ENCODE measurements around the gene CTNND2.
"Not testable (repeated sequence)": the region's sequence is repeated elsewhere in the genome, so short reads cannot be mapped to it uniquely, and the experiment has no call there.

The CTNND2 gene

GRCh38 chr5:11075035-11075805, 829.0 kb downstream of the CTNND2 start:
- TF ChIP-seq CTCF (IDR thresholded peaks at IDR 0.05; ENCODE audit: low read length, missing control alignments): no peak
- no peak overlapping the region for H3K4me3 ChIP-seq (replicated peaks; ENCODE audit: low read depth, low read length)
- no peak for DNase-seq (ENCODE audit: low read depth)

DNA sequence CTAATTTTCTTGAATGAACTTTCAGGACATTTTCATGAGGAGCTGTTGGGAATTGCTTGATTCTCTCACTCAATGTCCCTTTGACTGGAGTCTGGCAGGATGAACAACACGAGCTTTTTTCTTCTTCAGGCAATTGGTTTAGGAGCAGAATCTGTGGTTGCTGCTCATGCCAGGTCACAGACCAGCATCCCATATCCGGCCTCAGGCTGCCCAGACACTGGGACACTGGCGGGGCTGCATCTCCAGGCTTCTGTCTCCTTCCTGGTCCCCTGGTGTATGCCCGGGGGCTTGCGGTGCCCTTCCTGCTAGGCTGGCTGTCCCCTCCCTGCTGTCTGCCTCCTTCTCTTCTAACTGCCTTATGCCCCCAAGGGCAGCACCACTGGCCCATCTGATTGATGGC, 831.7 kb downstream of the CTNND2 start:
- TF ChIP-seq CTCF (IDR thresholded peaks at IDR 0.05; ENCODE audit: low read length, missing control alignments): no peak
- DNase-seq (ENCODE audit: low read depth): no peak
- no peak overlapping the region for H3K4me3 ChIP-seq (replicated peaks; ENCODE audit: low read depth, low read length)

DNA sequence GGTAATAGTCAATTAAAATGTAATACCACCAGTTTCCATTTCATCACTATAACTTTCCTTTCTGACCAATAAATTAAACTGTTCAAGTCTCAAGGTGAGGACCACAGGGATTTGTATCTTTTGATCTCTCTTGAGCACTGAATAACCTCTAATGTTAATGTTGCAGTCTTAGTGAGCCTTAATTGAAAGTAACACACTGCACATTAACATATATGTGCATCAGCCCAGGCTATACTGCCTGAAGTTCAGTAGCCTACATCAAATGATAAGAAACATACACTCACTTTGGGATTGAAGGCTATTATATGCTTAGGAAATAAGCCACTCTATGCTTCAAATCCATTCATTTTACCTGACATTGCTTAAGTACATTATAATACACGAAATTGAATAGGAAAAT, 832.2 kb downstream of the CTNND2 start:
- DNase-seq (ENCODE audit: low read depth): no peak
- TF ChIP-seq CTCF (IDR thresholded peaks at IDR 0.05; ENCODE audit: low read length, missing control alignments): no peak
- no peak overlapping the region for H3K4me3 ChIP-seq (replicated peaks; ENCODE audit: low read depth, low read length)

GRCh38 chr5:11069041-11069440, 835.2 kb downstream of the CTNND2 start:
- no peak overlapping the region for H3K4me3 ChIP-seq (replicated peaks; ENCODE audit: low read depth, low read length)
- TF ChIP-seq CTCF (IDR thresholded peaks at IDR 0.05; ENCODE audit: low read length, missing control alignments): no peak
- no peak for DNase-seq (ENCODE audit: low read depth)

- H3K4me3 ChIP-seq (replicated peaks; ENCODE audit: low read depth, low read length): not testable (repeated sequence)
Observed at GRCh38 chr5:11065723-11066122, 838.5 kb downstream of the CTNND2 start.

DNA sequence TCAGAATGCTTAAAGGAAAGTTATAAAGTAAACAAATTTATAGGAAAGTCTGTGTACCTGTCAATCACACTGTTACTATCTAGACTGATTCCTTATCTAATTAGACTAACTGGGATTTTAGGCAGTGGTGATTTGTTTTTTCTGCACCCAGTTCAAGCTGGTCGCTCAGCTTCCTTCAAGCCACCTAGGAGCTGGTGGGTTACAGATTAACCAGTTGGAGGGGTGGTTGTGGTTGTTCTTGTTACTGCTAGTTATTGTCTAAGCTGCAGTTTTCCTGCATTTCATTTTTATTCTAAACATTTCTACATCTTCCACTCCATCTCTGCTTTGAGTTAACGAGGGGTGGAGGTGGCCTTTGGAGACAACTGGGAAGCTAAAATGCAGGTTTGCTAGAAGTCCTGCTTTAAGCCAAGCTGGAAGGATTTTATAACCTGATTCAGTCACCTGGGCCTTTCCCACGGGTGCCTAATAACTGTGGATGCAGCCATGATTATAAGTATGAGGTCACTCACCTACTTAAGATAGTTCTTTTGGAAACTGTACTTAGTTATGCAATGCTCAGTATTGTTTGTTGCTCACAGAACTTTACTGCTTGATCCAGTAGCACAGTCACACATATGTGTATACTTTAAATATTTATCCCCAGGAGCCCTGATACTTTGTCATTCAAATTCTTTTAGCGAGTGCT, 839.3 kb downstream of the CTNND2 start:
- DNase-seq (ENCODE audit: low read depth): no peak

More at GRCh38 chr5:11065723-11066122, 838.5 kb downstream of the CTNND2 start:
- not testable (repeated sequence) for DNase-seq (ENCODE audit: low read depth)

More for the DNA sequence above, 839.3 kb downstream of the CTNND2 start:
- H3K4me3 ChIP-seq (replicated peaks; ENCODE audit: low read depth, low read length): no peak overlapping the region
- no peak for TF ChIP-seq CTCF (IDR thresholded peaks at IDR 0.05; ENCODE audit: low read length, missing control alignments)
